ENCODE measurements around the gene MAGEC2.

MAGEC2 gene, protein sequence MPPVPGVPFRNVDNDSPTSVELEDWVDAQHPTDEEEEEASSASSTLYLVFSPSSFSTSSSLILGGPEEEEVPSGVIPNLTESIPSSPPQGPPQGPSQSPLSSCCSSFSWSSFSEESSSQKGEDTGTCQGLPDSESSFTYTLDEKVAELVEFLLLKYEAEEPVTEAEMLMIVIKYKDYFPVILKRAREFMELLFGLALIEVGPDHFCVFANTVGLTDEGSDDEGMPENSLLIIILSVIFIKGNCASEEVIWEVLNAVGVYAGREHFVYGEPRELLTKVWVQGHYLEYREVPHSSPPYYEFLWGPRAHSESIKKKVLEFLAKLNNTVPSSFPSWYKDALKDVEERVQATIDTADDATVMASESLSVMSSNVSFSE

DNA sequence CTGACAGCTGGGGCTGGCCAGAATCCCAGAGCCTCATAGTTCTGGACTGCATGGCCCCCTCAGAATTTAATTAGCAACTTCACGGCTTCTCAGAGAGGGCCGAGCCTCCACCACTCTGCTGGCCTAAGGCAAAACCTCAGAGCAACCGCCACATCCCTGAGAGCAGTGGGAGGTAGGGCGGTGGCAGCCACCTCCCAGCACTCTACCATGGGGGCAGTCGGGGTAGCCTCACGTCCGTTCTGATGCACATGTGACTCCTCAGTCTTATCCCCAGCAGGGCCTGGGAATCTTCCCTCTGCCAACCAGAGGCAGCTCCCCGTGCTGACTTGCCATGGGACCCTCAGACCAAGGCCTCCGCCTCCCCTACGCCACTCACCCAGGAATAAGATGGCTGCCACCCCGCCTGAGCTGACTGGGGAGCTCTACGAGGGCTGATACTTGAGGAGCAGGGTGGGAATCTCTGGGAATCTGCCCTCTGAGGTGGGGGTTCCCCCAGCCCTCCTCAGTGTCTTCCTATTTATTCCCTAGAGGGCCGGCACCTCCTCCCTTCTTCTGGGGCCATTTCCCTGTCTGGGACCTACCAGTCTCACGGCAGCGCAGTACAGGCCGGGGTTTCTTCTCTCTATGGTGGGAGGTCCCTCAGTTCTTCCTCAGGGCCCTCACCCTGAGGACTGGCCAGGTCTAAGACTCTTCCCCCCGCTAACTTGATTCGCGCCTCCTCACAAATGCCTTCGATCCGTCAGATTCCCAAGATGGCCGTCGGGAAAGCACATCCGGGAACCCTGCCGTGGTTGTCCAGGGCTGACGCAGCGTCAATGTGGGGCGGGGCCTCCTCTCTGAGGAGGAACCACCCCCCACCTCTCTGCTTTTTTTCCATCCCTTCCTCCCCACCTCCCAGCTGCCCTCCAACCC lies at the start of gene MAGEC2:
MAGEC2 (minus strand) TSS at position 769 of the 912 bp plus-strand sequence. CDS start 1,303 bp downstream, outside the sequence.
- DNase-seq: no peak

DNA sequence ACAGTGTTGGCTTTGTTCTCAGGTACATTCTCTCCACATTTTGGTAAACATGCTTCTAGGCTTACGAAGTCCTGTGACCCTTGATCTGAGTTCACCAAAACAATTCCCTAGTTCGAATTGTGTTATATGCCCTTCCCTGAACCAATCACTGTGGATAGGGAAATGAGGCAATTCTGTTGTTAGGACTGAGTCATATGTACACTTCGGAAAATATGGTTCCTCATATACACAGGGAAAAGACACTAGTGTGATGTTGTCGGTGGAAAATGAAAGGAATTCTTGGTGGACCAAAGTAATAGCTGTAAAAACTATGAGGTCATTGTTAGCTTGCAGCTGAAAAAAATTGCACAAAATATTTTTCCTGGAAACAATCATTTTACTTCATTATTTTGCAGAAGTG lies 46.6 kb upstream of the MAGEC2 start:
- DNase-seq: no peak

DNA sequence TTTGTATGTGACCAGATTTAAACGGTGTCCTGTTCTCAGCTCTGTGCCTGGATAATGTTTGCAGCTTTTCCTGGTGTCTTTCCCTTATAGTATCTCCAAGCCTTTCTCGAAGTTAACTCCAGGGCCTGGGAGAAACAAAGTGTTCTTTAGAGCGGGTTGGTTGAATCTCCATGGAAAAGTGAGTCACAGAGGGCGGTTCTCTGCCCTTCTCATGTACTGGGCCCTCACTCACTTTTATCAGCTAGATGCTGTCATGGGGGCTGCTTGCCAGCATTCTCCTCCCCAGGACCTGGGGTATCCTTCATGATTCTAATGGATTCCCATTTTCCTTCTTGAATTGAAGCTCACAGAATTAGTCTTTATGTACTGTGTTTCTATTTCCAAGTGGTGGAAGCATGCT lies 46.1 kb upstream of the MAGEC2 start:
- DNase-seq: no peak

- no peak for DNase-seq
Measured at GRCh38 chrX:142250502-142250901, 45.4 kb upstream of the MAGEC2 start.

GRCh38 chrX:142249721-142250120 lies 44.6 kb upstream of the MAGEC2 start:
- DNase-seq: no peak

GRCh38 chrX:142244568-142244967 lies 39.5 kb upstream of the MAGEC2 start:
- no peak for DNase-seq

GRCh38 chrX:142238536-142238935 lies 33.4 kb upstream of the MAGEC2 start:
- no peak for DNase-seq

- no peak for DNase-seq
Measured at GRCh38 chrX:142233400-142233799, 28.3 kb upstream of the MAGEC2 start.

DNA sequence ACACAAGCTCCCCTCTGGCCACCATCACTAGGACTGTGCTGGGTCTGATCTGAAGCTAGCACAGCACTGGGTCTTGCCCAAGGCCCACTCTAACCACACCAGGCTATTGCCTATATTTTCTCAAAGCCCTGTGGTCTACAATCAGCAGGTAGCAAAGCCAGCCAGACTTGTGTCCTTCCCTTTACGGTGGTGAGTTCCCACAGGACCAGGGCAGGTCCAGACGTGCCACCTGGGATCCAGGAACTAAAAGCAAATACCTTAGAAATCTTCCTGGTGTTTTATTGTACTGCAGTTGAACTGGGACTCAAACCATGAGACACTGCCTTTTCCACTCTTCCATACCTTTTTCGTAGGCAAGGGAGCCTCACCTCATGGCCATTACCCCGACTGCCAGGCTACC lies 9.0 kb upstream of the MAGEC2 start:
- DNase-seq: no peak

- no peak for DNase-seq
Measured at GRCh38 chrX:142201113-142201512, 4.0 kb downstream of the MAGEC2 start.

DNA sequence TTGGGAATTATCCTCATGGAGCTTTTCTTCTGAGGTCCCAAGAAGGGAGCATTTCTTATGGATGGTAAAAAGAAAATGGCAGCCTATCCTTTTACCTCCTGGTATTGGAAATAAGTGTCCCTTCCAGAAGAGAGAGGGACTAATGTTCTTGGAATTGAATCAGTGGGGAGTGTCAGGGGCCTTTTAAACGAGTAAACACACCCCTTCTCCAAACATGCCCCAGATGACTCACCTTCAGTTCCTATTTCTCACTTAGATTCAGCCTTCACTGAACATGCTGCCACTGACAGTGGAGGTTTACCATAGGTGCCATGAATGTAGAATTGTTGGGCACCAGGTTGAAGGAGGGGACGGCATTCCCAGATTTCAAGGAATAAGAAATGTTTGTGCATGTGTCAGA lies 19.0 kb downstream of the MAGEC2 start:
- DNase-seq: no peak

DNA sequence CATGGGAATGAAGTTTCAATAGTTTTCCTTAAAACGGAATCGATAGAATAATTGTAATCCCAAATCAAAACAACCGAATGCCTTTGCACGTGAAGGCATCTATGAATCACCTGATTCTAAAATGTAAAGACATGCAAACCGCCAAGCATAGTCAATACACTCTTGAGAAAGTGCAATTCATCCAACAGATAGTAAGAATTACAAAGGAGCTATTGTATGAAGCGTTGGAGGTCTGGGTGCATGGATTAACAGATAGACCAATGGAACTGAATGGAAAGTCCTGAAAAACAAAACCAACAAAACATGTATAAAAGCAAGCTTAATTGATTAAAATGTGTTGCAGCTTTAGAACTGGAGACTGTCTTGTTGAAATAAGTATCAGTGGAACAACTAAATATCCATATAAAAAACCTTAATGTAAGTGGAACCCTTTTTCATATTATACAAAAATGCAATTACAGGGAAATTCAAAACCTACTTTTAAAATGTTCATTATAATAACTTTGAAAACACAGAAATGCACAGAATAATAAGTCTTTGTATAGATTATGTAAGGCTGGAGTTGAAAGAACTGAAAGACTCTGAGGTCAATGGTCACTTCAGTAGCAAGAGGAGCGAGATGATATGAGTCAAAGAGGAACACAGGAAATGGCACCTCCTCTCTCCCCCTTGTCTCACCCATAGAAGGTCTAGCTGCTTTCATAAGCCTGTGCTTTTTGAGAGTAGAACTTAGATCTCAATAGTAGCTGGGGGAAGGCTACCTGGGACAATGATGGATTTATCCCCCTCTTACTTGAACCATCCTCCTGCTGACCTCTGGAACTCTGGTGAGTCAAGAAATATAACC lies 20.1 kb downstream of the MAGEC2 start:
- no peak for DNase-seq

DNA sequence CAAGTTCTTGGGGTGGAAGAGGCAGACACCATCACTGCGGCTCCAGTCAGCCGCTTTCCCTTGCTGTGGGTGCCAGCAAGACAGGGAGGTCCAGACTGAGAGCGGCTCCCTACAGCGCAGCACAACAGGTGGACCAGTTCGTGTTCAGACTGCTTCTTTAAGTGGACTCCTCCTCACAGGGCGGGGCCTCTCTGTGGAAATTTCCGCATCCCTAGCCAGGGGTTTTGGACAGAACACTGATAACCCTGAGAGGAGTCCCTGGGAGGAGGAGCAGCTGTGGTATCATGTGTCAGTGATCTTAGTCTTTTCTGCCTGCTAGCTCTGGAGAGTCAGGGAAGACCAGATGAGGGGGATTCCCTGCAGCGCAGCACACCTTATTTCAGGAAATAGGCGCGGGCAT lies 48.5 kb downstream of the MAGEC2 start:
- DNase-seq: no peak

Data from CD4-positive, alpha-beta T cell treated with Interleukin-10 for 1 hour (primary cell).